DMS79 (cell line): ENCODE data around the gene RNF225.
A peak's percentile ranks its signal among the peaks of the same experiment; 100 is the strongest.
"Not testable (repeated sequence)": the region's sequence is repeated elsewhere in the genome, so short reads cannot be mapped to it uniquely, and the experiment has no call there.

Source experiments
- DNase-seq: peaks from one replicate; lab custom pipeline; 2025; lab: John Stamatoyannopoulos, UW

Gene RNF225

DNA sequence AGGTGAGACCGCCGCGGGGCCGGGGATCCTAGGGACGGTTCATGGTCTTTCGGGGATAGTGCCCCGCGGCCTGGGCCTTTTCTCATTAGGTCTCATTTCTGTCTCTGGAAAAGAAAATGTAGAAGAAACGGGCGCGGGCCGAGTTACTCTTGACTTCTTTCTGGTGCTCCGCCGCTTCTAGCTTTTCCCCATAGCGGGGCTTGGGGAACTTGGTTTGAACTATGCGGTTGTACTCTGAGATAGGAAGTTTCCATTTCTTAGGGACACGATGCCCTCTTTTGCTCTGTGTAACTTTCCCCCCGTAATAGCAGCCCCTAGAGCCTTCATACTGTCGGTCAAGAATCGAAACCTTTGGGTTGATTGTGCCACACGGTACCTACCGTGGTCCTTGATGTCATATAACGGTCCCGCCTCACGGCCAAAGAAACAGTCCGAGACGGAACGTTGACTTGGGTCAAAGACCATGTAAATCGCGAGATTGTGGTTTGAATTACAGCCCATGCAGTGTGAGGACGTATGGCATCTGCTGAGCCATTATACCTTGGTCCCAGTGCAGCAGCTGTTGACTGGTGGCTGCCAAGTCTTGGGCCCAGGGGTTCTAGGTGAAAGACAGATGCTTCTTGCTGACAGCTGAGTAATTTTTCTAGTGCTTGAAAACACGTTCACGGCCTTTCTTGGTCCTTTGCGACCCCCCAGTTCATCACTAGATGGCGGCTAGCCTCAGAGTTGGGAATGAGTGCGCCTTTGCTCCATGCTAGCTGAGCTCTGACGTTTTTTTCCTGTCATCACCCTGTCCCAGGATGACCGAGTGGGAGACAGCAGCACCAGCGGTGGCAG lies 7.9 kb upstream of the RNF225 start:
- no peak for DNase-seq

DNA sequence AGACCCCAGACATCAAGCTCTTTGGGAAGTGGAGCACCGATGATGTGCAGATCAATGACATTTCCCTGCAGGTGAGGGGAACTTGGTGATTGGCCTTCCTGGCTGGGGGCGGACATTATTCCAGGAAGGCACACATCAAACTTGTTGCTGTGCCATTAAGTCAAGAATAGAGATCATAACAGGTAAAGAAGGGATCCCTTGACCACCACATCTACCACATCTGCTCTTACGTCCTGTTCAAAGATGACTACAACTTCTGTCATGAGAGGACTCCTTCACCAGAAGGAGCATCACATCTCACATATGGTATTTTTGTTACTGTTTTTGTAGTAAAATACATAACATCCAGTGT lies 7.3 kb upstream of the RNF225 start:
- no peak for DNase-seq

DNA sequence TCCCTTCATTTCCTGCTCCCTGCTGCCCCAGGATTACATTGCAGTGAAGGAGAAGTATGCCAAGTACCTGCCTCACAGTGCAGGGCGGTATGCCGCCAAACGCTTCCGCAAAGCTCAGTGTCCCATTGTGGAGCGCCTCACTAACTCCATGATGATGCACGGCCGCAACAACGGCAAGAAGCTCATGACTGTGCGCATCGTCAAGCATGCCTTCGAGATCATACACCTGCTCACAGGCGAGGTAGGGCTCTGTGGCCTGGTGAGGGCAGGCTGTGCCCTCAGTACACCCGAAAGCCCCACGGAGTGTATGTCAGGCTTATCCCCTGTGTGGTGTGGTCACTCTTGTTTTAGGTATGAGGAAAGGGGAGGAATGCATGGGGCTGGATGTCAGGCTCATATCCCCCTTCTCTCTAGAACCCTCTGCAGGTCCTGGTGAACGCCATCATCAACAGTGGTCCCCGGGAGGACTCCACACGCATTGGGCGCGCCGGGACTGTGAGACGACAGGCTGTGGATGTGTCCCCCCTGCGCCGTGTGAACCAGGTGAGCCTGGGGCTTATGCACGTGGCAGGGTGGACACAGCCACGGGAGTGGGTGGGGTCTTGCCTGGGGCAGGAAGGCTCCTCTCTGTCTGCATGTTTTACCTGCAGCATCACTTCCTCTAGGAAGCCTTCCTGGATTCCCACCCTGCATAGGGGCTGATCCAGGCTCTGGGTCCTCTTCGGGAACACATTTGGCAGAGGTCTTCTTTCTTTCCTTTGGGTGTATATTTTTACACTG lies 2.3 kb upstream of the RNF225 start:
- DNase-seq = no peak

DNA sequence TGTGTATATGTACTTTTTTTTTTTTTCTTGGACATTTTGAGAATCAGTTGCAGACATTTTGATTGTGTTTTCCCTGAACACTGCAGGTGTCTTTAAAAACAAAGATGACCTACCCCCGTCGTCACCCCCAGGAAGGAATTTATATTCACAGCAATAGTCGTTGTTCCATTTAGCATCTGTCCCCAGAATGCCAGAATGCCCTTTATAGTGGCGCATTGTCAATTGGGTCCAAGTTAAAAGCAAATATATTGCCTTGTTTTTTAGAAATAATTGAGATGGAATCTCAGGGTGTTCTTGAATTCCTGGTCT lies 1.8 kb upstream of the RNF225 start:
- no peak for DNase-seq

DNA sequence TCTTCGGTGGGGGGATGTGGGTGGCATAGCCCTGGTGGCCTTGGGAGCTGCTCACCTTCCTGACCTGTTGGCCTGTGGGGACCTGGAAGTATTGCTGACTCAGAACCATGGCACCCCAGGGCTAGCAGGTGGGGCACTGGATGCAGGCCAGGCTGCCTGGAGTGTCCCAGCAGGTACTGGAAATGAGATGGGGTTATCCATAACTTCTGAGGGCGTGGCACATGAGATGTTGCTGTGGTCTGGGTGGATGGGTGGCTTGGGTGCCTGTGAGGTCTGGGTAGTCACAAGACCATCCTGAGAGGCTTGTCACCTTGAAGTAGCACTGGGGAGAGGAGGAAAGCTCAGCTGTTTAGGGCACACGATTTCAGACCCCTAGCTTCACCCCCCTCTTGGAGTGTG lies 636 bp upstream of the RNF225 start:
- DNase-seq = no peak

DNA sequence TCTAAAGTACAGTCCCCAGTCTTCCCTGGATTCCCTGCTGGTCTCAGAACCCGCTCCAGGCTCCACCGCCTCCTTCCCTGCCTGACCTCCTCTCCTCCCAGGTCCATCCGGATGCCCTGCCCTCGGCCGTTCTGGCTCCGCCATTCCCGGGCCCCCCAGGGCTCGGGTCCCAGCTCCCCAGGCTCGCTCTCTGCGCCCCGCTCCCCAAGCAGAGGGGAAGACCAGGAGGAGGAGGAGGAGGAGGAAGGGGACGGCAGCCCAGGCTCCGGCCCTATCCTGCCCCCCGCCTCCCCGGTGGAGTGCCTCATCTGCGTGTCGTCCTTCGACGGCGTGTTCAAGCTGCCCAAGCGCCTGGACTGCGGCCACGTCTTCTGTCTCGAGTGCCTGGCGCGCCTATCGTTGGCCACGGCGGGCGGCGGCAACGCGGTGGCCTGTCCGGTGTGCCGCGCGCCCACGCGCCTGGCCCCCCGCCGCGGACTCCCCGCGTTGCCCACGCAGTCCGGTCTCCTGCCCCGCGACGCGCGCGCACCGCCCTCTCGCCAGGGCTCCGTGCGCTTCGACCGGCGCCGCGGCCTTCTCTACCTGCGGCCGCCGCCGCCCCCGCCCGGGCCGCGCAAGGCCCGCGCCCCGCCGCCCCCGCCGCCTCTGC lies 647 bp downstream of the RNF225 start:
- DNase-seq = no peak

DNA sequence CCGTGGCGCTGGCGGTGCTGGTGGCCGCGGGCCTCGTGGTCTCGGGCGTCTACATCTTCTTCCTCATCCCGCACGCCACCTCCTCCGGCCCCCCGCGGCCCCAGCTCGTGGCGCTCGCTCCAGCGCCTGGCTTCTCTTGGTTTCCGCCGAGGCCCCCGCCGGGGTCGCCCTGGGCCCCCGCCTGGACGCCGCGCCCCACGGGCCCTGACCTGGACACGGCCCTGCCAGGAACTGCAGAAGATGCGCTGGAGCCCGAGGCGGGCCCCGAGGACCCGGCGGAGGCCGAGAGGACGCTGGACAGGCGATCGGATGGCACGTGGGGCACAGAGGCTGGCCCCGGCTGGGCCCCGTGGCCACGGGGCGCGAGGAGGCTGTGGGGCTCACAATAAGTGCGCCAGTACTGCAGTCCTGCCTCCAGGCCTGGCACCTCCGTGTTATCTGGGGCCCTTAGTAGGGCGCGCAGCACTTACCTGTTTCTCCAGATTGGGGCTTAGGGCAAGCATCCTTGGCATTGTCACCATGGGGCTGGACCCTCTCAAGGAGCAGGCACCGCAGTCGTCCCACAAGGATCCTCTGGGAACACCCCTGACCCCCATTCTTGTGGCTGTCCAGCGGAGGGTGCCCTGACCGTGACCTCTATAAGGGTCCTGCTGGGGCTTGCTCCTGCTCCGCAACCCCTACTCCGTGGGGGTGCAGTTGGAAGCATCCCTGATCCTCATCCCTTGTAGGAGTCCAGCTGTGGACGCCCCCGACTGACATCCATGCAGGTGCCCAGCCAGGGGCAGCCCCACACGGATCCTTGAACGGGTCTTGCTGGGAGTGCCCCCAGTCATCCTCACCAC lies 1.5 kb downstream of the RNF225 start:
- no peak for DNase-seq

DNA sequence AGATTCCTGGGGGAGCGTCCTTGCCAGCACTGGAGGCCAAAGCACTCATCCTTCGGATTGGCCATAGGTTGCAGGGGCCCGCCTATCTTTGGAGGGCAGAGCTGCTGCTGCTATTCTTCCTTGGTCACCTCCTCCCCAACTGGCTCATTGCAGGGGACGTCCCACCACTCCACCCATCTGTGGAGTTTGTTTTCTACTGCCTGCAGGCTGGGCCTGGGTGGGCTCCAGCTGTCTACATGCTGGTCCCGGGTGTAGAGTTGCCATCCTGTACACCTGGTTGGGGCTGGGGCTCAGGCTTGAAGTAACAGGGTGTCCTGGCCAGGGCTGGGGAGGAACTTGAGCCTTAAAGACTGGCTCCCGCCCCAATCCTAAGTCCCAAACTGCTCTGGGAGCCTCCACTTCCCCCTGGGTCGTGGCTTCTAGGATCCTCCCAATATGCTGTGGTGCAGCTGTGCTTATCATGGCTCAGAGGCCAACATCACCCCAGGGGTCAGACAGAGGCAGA lies 2.1 kb downstream of the RNF225 start:
- DNase-seq = no peak

DNA sequence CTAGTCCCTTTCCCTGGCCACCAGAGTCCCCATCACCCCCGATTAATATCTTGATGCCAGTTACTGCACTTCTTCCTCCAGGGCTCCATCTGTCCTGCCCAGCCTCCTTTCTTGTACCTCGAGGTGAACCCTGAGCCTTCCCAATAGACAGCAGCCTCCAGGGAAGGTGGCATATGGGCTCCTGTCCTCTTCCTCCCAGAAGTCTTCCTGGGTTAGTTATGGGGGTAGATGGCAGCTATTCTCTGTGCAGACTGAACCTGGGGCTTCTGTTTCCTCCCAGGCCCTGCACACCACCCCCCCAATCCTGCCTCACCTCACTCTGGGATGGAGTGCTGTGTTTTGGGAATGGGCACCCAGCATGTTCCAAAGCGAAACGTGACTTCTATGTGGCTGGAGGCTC lies 2.6 kb downstream of the RNF225 start:
- no peak for DNase-seq

DNA sequence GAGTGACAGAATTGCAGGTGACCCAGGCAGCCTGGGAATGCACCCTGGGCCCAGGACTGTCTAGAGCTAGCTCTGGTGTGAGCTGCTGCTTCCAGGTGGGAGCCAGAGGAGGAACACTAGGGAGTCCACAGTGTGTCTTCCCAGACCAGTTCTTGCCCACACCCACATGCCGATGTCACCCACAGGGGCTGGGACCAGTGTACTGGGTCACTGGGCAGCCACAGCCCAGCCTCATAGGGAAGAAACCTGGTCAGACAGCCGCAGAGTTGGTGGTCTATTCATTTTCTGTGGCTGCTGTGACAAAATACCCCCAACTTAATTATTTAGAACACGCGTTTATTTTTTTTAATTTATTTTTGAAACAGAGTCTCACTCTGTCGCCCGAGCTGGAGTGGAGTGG lies 3.1 kb downstream of the RNF225 start:
- DNase-seq = no peak

DNA sequence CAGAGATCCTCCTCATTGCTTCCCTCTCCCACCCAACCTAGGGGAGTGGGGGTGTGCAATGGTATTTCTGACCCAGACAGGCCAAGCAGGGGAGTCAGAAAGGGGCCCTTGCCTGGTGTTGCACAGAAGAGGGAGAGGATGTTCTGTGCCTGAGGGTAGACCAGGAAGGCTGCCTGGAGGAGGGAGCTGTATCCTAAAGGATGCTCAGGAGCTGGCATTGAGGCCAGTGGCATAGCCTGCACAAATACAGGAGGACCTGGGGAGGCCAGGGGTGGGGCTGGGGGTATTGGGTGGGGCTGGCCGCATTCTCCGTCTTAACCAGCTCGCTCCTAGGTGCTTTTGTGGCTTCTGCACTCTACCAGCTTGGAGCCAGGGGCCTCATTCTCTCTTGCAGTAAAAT lies 4.4 kb downstream of the RNF225 start:
- no peak for DNase-seq

DNA sequence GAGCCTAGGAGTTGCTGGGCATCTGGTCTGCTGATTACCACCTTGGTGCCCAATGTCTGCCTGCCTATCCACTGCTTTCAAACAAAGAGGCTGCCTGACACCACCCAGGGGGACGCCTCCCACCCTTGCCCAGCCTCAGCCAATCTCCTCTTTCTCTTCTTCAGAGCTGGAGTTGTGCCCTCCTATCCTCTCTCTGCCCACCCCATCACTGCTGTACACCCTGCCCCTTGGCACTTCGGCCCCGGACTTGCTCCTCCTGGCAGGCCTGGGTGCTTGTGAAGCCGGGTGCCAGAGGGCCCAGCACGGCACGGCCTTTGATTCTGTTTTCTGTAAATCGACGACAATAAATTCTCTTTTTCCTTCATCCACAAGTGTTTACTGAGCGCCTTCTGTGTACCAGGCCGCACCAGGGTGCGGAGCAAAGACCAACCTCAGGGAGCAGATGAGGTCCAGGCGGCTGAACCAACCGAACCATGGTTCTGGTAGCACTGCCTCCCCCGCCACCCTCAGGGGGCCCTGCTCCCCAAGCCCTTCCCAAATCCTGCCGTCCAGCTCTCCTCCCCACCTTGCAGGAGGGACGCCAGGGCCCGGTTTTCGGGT lies 5.0 kb downstream of the RNF225 start:
- DNase-seq = peak; percentile 57

DNA sequence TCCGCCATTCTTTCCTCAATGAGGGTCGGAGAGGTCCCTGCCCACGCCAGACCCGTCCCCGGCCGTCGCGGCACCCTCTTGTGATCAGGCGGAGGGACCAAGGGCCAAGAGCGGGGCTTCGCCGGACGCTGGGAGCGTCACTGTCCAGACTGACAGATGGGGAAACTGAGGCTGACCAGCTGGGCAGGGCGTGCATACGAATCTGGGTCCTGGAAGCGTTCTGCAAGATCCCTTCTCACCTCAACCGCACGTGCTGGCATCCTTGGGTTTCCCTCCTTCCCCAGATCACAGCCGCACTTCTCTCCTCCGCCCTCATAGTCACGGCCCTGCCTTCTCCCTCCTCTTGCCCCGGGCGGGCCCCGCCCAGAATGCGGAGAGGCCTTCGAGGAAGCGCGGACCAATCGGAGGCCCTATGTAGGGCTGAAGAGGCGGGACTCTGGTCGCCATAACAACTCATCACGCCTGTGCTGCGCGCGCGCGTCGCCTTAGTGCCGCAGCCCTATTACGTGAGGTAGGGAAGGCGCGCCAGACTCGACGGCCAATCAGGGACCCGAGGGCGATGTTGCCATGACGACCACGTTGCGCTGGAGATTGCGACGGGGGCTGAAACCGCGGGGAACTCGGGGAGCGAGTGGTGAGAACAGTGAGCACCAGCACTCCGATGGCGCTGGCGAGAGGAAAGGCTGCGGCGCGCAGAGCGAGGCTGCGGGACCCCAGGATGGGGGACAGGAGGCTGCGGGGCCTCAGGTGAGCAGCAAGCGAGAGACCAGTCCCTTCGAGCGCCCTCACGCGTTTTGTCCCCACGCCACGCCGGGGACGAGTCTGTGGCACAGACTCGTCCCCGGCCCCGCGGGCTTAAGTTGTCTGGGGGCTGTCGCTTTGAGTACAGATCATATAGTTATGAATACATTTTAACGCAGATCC lies 5.7 kb downstream of the RNF225 start:
- peak; percentile 98 for DNase-seq

DNA sequence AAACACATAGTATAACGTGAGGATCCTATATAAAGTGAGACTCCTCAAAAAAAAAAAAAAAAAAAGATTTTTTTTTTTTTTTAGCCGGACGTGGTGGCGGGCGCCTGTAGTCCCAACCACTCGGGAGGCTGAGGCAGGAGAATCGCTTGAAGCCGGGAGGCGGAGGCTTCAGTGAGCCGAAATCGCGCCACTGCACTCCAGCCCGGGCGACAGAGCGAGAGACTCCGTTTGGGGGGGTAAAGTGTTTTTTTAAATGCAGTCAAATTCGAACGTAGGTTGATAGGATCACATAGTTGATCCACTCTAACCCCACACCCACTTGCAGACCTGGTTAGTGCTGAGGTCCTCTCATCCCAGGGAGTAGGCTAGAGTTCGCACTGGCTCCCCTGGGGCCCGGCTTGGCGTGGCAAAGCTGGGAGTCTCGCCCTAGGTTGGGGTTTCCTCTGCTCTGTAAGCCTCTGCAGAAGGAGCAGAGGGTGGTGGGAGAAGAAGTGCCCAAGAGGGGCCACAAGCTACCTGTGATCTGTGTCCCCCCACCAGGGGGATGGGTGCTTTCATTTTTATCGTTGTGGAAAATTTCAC lies 6.5 kb downstream of the RNF225 start:
- DNase-seq = no peak

DNA sequence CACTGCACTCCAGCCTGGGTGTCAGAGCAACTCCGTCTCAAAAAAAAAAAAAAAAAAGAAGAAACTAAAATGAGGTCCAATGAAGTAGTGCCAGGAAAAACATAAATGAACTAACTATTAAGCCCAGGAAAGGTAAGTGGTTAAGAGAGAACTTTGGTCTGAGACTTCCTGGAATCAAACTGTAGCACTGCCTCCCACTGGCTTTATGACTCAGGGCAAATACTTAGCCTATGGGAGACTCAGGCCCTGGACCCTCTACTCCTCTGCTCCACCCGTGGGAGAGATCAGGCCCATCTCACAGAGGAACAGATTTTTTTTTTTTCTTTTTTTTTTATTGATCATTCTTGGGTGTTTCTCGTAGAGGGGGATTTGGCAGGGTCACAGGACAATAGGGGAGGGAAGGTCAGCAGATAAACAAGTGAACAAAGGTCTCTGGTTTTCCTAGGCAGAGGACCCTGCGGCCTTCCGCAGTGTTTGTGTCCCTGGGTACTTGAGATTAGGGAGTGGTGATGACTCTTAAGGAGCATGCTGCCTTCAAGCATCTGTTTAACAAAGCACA lies 8.5 kb downstream of the RNF225 start:
- DNase-seq = not testable (repeated sequence)

DNA sequence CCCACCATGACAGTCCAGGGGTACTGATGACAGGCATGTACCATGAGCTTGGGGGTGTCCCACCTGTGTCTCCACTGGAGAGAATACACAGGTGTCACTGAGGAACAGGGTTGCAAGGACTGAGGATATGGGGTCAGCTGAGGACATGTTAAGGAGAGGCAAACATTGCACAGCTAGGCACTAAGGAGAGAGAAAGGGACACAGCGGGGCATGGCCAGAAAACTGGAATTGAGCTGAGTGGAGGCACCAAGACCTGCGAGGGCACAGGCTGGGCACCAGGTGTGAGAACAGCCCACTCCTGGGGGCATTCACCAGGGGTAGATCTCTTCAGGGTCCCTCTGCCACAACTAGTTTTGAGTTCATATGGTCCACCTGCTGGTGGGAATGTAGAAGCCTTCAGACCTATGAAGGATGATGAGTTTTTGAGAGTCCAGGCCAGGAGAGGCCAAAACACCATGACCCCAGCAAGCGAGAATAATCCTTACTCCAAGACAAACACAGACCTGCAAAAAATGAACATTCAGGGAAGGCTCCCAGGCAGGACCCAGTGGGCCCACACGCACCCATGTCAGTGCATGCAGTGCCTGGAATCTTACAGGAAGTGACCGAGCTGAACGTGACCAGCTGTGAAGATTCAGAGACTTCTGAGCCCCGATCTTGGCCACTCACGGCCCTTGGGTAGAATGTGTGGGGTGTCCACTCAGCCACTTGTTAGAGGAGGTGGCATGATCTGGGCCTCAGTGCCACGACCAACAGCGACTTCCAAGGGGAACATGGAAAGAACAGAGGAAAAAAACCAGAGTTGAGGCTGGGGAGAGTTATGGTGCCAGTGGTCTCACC lies 11.6 kb downstream of the RNF225 start:
- DNase-seq = no peak

DNA sequence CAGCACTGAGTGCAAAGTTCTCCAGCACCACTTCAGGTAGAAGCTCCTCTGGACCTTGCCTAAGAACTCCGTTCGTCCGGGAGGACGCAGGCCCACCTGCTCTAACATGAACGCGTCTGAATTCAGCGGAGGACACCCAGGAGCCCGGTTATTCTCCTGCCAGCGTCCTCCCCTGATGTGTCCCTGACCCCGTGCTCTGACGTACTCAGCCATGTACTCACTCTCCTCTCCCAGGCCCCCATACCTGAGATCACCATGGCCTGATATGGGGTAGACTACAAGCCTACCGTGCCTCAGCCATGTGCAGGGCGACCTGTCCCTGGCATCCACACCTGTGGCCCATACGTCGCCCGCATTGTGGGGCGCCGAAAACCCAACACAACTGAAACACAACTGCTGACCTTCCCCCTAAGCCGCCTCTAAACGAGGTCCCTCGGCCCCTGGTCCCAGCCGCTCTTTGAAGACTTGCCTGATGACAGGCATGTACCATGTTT lies 12.2 kb downstream of the RNF225 start:
- DNase-seq = no peak

DNA sequence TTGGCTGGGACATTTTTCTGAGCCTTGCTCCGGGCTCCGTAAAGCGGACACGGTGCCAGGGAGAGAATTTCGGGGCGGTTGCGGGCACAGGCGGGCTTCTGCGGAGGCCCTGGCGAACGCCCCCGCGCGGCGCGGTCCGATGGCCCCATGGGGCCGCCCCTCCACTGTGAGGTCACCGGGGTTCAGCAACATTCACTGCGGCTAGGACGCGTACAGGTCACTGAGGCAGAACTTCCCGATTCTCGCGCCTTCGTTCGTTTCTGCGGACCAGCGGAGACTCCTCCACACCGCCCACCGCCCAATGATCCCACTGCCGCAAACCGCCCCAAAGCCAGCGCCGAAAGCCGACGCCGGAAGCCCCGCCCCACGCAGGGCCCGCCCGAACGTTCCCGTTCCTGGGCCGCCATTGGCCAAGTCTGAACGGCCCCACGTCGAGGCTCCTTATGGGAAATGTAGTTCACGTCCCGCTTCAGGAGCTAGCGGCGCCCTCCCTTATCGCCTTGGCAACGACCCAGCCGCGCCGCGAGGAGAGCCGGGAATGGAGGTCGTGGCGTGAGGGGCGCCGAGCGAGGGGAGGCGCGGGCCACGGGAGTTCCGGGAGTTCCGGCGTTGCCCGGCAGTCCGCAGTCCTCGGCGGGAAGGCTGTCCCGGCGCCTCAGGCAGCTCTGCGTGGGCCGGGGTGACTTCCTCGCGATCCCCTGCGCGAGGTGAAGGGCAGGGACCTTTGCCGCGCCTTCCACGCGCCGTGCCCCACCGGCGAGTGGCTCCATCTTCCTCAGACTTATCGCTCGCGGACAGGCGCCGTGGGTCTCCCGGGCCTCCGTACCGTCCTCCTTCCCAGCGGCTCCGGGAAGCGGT lies 12.9 kb downstream of the RNF225 start, which contains the start of gene ZNF584:
Gene ZNF584 (plus strand): TSS at position 498 of the 858 bp plus-strand sequence. CDS start 499 bp downstream, outside the sequence.
- DNase-seq = peak; percentile 96
